ENCODE data around the gene WNT7B.

WNT7B gene

DNA sequence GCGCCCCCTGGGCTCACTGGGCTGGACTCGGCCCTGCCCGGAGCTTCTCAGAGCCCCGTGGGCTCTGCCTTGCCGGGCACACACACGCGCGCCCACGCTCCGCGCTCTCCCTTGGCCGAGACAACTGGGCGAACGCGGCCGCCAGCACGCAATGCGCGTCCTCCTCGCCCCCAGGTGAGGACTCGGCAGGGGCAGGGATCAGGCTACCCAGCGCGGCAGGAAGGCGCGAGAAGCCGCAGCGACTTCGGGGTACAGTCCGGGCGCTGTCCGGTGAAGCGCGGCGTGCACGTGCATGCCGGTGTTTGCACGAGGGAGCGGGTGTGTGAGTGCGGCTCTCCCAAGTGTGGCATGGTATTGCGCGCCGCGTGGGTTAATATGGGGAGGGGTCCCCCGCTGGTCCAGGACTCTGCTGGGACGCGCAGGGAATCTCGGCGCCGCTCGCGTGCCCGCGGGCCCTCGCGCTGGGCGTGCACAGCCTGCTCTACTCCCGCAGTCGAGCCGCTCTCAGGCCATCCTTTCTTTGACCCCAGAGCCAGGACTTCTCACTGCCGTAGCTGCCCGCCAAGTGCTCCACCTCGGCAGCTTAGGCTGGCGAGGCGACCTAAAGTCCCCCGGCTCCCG, 5.4 kb downstream of the WNT7B start:
- Histone ChIP-seq H3K27ac (ENCODE audit: poor library complexity, severe bottlenecking) (no peak overlapping the region), H3K27me3 (ENCODE audit: insufficient read depth, poor library complexity, severe bottlenecking) (no peaks in the 10 kb centered on the region), H3K4me1 (ENCODE audit: insufficient read depth, poor library complexity, severe bottlenecking) (peaks cover 32% of the 10 kb centered on the region), H3K9me3 (ENCODE audit: severe bottlenecking) (no peaks in the 10 kb centered on the region), H3K4me3 (ENCODE audit: severe bottlenecking) (no peak overlapping the region), H3K36me3 (ENCODE audit: low read depth) (no peaks in the 10 kb centered on the region)
- TF ChIP-seq, protein P1, sequence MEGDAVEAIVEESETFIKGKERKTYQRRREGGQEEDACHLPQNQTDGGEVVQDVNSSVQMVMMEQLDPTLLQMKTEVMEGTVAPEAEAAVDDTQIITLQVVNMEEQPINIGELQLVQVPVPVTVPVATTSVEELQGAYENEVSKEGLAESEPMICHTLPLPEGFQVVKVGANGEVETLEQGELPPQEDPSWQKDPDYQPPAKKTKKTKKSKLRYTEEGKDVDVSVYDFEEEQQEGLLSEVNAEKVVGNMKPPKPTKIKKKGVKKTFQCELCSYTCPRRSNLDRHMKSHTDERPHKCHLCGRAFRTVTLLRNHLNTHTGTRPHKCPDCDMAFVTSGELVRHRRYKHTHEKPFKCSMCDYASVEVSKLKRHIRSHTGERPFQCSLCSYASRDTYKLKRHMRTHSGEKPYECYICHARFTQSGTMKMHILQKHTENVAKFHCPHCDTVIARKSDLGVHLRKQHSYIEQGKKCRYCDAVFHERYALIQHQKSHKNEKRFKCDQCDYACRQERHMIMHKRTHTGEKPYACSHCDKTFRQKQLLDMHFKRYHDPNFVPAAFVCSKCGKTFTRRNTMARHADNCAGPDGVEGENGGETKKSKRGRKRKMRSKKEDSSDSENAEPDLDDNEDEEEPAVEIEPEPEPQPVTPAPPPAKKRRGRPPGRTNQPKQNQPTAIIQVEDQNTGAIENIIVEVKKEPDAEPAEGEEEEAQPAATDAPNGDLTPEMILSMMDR (IDR thresholded peaks at IDR 0.05; ENCODE audit: poor library complexity, severe bottlenecking) = no peak
- ATAC-seq (ENCODE audit: low read depth) (no peak), DNase-seq (ENCODE audit: low spot score) (no peak)

DNA sequence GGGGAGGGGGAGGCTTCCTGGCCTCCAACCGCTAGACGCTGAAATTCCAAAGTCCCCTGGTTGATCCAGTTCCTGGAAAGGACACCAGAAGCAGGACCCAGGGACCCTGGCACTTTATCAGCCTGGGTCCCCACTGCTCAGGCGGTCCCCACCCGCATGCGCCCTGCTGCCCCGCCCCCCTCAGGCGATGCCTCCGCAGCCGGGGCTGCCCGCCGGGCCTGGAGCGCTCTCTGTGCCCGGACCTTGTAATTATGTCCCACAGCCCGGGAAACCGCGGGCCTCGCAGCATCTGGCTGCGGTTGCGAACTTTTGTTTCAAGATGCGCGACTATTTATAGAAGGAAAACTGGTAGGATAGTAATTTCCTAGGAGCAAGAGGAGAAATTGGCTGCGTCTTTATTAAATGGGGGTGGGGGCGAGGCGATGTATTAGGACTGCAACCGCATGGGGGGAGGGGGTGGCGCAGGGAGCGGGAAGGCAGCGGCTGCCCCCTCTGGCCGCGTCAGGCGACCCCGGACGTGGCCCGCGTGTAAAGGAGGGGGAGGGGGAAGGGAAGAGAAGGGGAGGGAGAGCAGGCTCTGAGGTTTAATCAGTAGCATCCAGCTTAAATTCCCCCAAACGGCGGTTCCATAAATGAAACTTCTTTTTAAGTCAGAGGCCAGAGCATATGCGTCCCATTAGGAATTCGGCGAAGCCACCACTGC, 6.1 kb downstream of the WNT7B start:
- no peak overlapping the region for H3K4me3 ChIP-seq (ENCODE audit: severe bottlenecking)
- no peaks in the 10 kb centered on the region for H3K9me3 ChIP-seq (ENCODE audit: severe bottlenecking)
- peak overlapping the region; percentile 86 for H3K27ac ChIP-seq (ENCODE audit: poor library complexity, severe bottlenecking)
- TF ChIP-seq, protein P1 (IDR thresholded peaks at IDR 0.05; ENCODE audit: poor library complexity, severe bottlenecking) = no peak
- DNase-seq (ENCODE audit: low spot score) (no peak), ATAC-seq (ENCODE audit: low read depth) (no peak)
- peaks cover 32% of the 10 kb centered on the region for H3K4me1 ChIP-seq (ENCODE audit: insufficient read depth, poor library complexity, severe bottlenecking)
- H3K27me3 ChIP-seq (ENCODE audit: insufficient read depth, poor library complexity, severe bottlenecking) = no peaks in the 10 kb centered on the region
- no peaks in the 10 kb centered on the region for H3K36me3 ChIP-seq (ENCODE audit: low read depth)

DNA sequence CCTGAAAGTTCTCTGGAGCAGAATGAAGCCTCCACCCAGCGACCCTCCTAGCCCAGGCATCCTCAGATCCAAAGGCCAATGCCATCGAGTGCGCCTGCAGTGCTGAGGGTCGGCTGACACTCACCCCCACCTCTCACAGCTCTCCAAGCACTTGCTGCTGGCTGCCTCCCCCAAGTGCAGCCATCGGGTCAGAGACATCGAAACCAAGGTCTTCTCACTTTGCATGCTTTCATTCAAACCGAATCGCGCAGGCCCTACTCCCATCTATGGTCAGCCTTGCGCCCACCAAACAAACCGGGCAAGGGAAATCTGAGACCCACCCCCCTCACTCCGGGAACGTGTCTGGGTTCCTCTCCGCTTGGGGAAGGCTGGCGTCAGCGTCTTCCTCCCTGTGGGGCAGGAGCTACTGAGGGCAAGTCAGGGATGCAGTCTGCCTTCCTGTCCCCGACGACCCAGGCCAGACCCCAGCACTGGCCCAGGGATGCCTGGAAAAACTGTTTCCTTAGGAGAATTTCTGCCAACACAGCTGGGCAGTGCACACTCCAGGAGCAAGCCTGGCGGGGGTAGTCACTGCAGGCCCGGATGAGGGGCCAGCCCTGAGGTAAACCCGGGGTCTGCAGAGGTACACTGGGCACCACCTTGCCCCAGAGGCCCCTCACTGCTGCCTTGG, 7.0 kb downstream of the WNT7B start:
- no peaks in the 10 kb centered on the region for H3K9me3 ChIP-seq (ENCODE audit: severe bottlenecking)
- peaks cover 30% of the 10 kb centered on the region for H3K4me1 ChIP-seq (ENCODE audit: insufficient read depth, poor library complexity, severe bottlenecking)
- no peak for ATAC-seq (ENCODE audit: low read depth)
- H3K4me3 ChIP-seq (ENCODE audit: severe bottlenecking) = no peak overlapping the region
- H3K36me3 ChIP-seq (ENCODE audit: low read depth) = no peaks in the 10 kb centered on the region
- TF ChIP-seq, protein P1 (IDR thresholded peaks at IDR 0.05; ENCODE audit: poor library complexity, severe bottlenecking) = no peak
- H3K27ac ChIP-seq (ENCODE audit: poor library complexity, severe bottlenecking) = peak overlapping the region; percentile 86
- no peaks in the 10 kb centered on the region for H3K27me3 ChIP-seq (ENCODE audit: insufficient read depth, poor library complexity, severe bottlenecking)
- no peak for DNase-seq (ENCODE audit: low spot score)

DNA sequence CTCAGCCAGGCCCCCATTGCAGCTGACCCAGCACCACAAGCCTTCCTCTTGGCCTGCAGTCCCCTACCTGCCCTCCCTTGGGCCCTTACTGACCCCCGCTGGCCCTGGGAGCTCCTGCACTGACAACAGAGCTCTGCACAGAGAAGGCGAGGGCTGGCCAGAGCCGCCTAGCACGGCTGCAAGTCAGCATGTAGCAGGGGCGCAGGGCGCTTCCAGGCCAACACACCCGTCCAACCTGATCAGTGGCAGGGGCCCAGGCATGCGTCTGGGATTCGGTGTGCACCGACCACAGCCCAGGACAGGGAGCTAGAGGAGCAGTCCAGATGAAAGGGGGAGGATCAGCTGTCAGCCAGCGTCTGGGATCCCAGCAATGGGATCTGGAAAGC, 7.6 kb downstream of the WNT7B start:
- H3K4me1 ChIP-seq (ENCODE audit: insufficient read depth, poor library complexity, severe bottlenecking) = peaks cover 25% of the 10 kb centered on the region
- H3K27me3 ChIP-seq (ENCODE audit: insufficient read depth, poor library complexity, severe bottlenecking) = no peaks in the 10 kb centered on the region
- TF ChIP-seq, protein P1 (IDR thresholded peaks at IDR 0.05; ENCODE audit: poor library complexity, severe bottlenecking) = peak; percentile 32
- no peaks in the 10 kb centered on the region for H3K9me3 ChIP-seq (ENCODE audit: severe bottlenecking)
- no peak for DNase-seq (ENCODE audit: low spot score)
- no peaks in the 10 kb centered on the region for H3K36me3 ChIP-seq (ENCODE audit: low read depth)
- H3K27ac ChIP-seq (ENCODE audit: poor library complexity, severe bottlenecking) = peak overlapping the region; percentile 86
- ATAC-seq (ENCODE audit: low read depth) = peak; percentile 83
- no peak overlapping the region for H3K4me3 ChIP-seq (ENCODE audit: severe bottlenecking)
